ENCODE results near the gene WAC.
"Not testable (repeated sequence)": the region's sequence is repeated elsewhere in the genome, so short reads cannot be mapped to it uniquely, and the experiment has no call there.

Gene WAC

DNA sequence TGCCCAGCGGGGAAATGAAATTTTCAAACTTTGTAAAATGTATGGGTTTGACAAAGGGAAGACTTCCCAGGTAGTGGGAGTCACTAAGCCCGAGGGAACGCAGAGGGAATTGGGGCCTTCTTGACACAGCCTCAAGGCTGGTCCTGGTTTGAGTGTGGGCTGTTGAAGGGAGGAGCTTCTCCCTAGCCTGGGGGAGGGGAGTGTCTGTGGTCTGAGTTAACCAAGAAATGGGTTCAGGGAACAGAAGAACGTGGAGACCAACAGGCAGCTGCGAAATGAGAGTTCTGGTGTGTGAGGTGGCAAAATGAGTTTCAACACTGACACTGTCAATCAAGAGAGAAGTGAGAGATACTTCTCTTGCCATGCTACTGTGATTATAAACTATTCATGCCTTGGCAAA is 111.7 kb downstream of the WAC start:
- H3K4me3 ChIP-seq (ENCODE audit: low read depth, low read length) = no peak overlapping the region
- ChIA-PET CTCF (interaction anchor here (0.9 kb wide), 2 partner anchors 16 to 17 kb away, joined by 3 read pairs; no protein-coding TSS in a partner anchor), POLR2A (no interaction called here)
- no peak for DNase-seq (ENCODE audit: low read depth, low spot score)
- TF ChIP-seq CTCF (IDR thresholded peaks at IDR 0.05; ENCODE audit: insufficient read depth, low read length, missing control alignments) = no peak

- H3K4me3 ChIP-seq (ENCODE audit: low read depth, low read length) = no peak overlapping the region
- POLR2A ChIA-PET = no interaction called here
- TF ChIP-seq CTCF (IDR thresholded peaks at IDR 0.05; ENCODE audit: insufficient read depth, low read length, missing control alignments) = no peak
- CTCF ChIA-PET = interaction anchor here (2.0 kb wide), 1 partner anchor 12 kb away, joined by 9 read pairs; no protein-coding TSS in a partner anchor
- DNase-seq (ENCODE audit: low read depth, low spot score) = no peak
These were observed 119.2 kb downstream of the WAC start for GRCh38 chr10:28652106-28652505.

DNA sequence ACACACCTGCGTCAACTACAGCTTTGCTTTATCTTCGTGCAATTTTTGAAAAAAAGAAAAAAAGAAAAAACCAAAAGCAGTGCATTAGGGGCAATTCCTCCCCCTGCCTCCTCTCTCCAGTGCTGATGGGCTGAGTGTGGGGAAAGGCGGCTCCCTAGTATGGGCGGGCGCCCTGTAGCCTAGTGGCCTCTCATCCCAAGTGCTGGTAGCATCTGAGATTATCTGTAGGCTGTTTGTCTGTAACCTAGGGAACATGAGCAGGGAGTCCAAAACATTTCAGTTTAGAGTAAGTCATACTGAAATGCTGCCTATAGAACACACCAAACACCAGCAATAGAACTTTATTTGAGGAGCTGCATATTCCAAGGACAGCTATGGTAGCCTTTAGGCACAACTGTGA is 119.8 kb downstream of the WAC start:
- CTCF ChIA-PET = interaction anchor here (0.9 to 2.0 kb wide), 3 partner anchors 11 to 652 kb away, joined by 3 to 9 read pairs (median 5); no protein-coding TSS in a partner anchor
- no peak for DNase-seq (ENCODE audit: low read depth, low spot score)
- POLR2A ChIA-PET = no interaction called here
- H3K4me3 ChIP-seq (ENCODE audit: low read depth, low read length) = no peak overlapping the region
- no peak for TF ChIP-seq CTCF (IDR thresholded peaks at IDR 0.05; ENCODE audit: insufficient read depth, low read length, missing control alignments)

DNA sequence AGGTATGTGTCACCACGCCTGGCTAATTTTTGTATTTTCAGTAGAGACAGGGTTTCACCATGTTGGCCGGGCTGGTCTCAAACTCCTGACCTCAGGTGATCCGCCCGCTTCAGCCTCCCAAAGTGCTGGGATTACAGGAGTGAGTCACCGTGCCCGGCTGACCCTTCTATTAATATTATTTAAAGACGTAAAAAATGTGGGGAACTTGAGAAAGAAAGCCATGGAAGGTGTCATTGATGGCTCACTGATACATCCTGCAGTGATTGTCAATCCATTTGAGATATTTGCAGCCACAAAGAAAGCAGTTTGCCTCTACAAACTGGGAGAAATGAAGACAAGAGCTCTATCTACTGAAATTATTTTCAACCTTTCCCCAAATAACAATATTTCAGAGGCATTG is 125.9 kb downstream of the WAC start:
- DNase-seq (ENCODE audit: low read depth, low spot score); POLR2A ChIA-PET; H3K4me3 ChIP-seq (ENCODE audit: low read depth, low read length): not testable (repeated sequence)
- CTCF ChIA-PET = interaction anchor here (1.1 to 2.3 kb wide), 2 partner anchors 24 to 646 kb away, joined by 3 to 8 read pairs; no protein-coding TSS in a partner anchor

DNA sequence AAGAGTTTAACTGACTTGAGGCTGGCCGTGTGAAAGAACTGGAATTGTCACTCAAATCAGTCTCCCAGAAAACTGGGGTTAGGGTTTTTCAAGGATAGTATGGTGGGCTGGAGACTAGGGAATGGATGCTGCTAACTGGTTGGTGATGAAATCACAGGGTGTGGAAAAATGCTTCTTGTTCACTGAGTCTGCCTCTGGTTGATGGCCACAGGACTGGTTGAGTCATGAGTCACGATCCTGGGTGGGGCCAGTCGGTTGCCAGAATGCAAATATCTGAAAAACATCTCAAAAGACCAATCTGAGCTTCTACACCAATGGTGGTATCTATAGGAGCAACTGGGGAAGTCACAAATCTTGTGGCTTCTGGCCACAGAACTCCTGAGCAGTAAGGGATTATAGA is 128.1 kb downstream of the WAC start:
- ChIA-PET POLR2A (no interaction called here), CTCF (interaction anchor here (1.1 to 6.4 kb wide), 6 partner anchors 34 to 731 kb away, joined by 3 to 110 read pairs (median 46); no protein-coding TSS in a partner anchor)
- no peak overlapping the region for H3K4me3 ChIP-seq (ENCODE audit: low read depth, low read length)
- peak; percentile 71 for DNase-seq (ENCODE audit: low read depth, low spot score)
- no peak for TF ChIP-seq CTCF (IDR thresholded peaks at IDR 0.05; ENCODE audit: insufficient read depth, low read length, missing control alignments)

DNA sequence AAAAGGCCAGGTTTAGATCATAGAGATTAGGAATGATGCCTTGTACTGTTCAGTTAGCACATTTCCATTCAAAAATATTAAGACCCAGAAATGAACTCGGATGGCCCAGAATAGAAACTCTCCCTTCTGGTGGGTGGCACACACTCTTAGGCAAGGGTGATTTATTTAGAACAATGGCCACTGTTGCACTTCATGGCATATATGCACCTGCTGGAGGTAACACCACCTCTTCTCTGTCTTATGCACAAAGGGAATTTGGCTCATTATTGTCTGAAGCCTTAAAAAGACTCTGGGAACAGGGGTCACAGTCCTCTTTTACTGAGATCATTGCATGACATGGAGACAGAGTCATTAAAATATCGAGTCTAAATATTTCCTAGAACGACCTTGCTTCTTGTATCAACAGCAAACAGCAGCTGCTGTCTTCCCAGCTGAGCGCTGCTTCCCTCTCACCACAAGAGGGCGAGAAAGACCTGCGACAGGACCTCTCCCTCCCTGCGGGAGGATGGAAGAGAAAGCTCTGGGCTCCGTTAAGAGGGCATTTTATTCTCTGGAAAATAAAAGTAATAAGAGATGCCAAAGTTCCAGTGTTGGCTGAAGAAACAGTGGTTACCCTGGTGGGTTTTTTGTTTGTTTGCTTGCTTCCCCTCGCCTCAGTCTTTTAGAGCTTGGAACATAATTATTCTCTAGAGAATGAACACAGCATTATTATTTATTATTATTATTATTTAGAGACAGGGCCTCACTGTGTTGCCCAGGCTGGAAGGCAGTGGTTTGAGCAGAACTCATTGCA is 130.9 kb downstream of the WAC start:
- POLR2A ChIA-PET = interaction anchor here (1.0 kb wide), 1 partner anchor 594 kb away, joined by 3 read pairs; no protein-coding TSS in a partner anchor

More for the DNA sequence above, 130.9 kb downstream of the WAC start:
- CTCF ChIA-PET = interaction anchor here (0.6 to 6.4 kb wide), 72 partner anchors 10 to 819 kb away, joined by 3 to 110 read pairs (median 4); partner anchors contain the start of gene BAMBI
- peak; percentile 45 for DNase-seq (ENCODE audit: low read depth, low spot score)
- TF ChIP-seq CTCF (IDR thresholded peaks at IDR 0.05; ENCODE audit: insufficient read depth, low read length, missing control alignments) = peak; percentile 95
- H3K4me3 ChIP-seq (ENCODE audit: low read depth, low read length) = no peak overlapping the region

All from AG04449 (cell line).